Cortex of kidney (tissue), 1 donor: ENCODE measurements around the gene CDK5RAP2.
"Not testable (repeated sequence)": the region's sequence is repeated elsewhere in the genome, so short reads cannot be mapped to it uniquely, and the experiment has no call there.

Experiments used
- DNase-seq: peaks from one replicate; lab custom pipeline; 2025; lab: John Stamatoyannopoulos, UW

The CDK5RAP2 gene

GRCh38 chr9:120587328-120587727 is 7.4 kb upstream of the CDK5RAP2 start:
- no peak for DNase-seq

- DNase-seq: no peak
These were observed 4.0 kb upstream of the CDK5RAP2 start for GRCh38 chr9:120583958-120584369.

GRCh38 chr9:120579139-120580050 is 572 bp downstream of the CDK5RAP2 start:
- no peak for DNase-seq

- DNase-seq: no peak
These were observed 5.5 kb downstream of the CDK5RAP2 start for GRCh38 chr9:120574473-120574872.

DNA sequence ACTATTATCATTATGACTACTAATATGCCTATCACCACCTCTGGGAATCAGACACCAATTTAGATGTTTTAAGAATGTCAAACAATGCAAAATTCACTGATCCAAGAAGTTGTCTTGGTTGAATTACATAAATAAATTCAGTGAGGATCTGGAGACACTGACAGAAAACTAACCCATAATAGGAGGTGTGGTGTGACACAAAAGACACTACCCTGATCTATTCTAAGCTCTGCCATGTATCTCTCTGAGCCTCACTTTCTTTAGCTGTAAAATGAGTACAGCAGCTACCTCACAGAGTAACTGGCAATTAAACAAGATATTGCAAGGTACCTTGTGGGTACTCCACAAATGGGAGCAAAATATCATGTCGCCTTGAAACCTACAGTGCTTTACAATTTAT is 7.5 kb downstream of the CDK5RAP2 start:
- DNase-seq: no peak

GRCh38 chr9:120571443-120572257 is 8.3 kb downstream of the CDK5RAP2 start:
- DNase-seq: no peak

DNA sequence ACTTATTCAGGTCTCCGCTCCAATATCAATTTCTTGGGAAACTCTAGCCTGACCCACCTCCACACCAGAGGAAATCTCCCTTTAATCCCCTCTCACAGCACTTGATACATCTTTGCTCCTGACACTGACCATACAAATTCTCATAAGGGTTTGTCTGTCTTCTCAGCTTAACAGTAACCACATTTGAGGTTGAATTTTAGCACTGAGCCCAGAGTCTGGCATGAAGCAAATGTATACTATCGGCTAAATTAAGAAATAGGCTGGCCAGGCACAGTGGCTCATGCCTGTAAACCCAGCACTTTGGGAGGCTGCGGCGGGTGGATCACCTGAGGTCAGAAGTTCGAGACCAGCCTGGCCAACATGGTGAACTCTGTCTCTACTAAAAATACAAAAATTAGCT is 9.7 kb downstream of the CDK5RAP2 start:
- DNase-seq: no peak

- no peak for DNase-seq
These were observed 10.4 kb downstream of the CDK5RAP2 start for GRCh38 chr9:120569556-120569955.

GRCh38 chr9:120568816-120569215 is 11.2 kb downstream of the CDK5RAP2 start:
- no peak for DNase-seq

GRCh38 chr9:120567874-120568273 is 12.1 kb downstream of the CDK5RAP2 start:
- no peak for DNase-seq

- no peak for DNase-seq
These were observed 12.9 kb downstream of the CDK5RAP2 start for GRCh38 chr9:120567081-120567480.

GRCh38 chr9:120564589-120564988 is 15.4 kb downstream of the CDK5RAP2 start:
- no peak for DNase-seq

DNA sequence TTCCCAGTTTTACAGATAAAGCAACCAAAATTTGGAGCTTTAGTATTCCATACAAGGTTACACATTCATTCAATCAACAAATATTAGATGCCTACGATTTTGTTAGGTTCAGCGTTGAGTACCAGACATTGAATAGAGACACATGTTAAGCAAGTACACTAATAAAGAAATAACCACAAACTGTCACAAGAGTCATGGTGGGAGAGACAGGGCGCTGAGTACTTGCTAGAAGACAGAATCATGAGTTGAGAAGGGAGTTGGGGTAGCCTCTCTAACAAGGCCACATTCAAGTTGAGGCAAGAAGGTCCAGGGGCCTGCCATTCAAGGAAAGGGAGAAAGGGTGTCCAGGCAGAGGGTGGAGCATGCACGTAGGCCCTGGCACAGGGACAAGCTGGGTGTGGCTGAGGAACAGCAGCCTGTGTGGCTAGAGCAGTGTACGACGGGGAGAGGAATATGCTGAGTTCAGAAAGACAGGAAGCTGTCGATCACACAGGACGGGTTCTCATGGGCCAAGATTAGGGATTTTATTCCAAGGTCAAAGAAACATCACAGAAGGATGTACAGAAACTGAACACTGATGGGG is 17.0 kb downstream of the CDK5RAP2 start:
- DNase-seq: no peak

DNA sequence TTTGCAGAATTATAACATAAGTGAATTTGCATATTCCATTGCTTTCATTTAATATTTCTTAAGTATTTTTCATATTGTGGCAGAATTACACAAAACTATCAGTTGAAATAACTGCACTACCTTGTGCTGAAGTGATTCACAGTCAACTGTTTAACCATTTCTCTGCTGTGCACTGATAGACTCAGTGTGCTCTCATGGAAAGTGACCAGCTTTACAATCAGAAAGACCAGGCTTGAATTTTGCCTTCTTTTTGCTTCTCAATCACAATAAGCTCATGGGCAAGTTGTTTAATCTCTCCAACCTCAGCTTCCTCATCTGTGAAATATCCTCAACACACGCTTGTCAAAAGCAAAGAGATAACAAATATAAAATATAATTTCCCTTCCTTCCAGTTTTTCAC is 18.3 kb downstream of the CDK5RAP2 start:
- no peak for DNase-seq

GRCh38 chr9:120559546-120559945 is 20.4 kb downstream of the CDK5RAP2 start:
- no peak for DNase-seq

DNA sequence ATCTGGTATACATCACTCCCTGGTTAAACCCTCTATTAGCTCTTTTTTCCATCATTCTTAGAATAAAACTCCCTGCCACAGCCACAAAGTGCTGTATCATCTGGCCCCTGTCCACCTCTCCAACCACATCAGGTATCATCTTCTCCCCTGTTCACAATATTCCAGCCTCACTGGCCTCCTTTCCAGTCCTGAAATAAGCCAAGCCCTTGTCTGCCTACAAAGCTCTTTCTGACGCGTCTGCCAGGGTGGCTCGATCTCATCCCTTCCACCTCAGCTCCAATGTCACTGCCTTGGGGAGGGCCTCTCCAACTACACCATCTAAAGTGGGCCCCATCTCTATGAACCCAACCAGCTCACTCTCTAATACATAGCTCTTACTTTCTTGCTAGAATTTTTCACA is 21.5 kb downstream of the CDK5RAP2 start:
- DNase-seq: no peak

DNA sequence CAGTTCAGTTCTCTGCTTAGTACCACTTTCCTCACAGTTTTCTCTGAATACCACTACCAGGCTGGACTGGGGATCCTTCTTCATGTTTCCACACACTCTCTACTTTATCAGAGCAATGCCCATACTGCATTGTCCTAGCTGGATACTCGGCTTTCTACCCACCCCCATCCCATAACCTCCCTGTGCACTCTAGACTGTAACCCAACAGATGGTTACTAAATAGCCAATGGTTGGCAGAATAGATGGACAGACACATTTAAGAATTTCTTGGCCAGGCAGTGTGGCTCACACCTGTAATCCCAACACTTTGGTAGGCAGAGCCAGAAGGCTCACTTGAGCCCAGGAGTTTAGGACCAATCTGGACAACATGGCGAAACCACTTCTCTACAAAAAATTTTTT is 22.8 kb downstream of the CDK5RAP2 start:
- DNase-seq: no peak

GRCh38 chr9:120556775-120557174 is 23.2 kb downstream of the CDK5RAP2 start:
- DNase-seq: no peak

- DNase-seq: no peak
These were observed 24.1 kb downstream of the CDK5RAP2 start for GRCh38 chr9:120555839-120556238.

- DNase-seq: not testable (repeated sequence)
These were observed 27.7 kb downstream of the CDK5RAP2 start for GRCh38 chr9:120552210-120552704.

DNA sequence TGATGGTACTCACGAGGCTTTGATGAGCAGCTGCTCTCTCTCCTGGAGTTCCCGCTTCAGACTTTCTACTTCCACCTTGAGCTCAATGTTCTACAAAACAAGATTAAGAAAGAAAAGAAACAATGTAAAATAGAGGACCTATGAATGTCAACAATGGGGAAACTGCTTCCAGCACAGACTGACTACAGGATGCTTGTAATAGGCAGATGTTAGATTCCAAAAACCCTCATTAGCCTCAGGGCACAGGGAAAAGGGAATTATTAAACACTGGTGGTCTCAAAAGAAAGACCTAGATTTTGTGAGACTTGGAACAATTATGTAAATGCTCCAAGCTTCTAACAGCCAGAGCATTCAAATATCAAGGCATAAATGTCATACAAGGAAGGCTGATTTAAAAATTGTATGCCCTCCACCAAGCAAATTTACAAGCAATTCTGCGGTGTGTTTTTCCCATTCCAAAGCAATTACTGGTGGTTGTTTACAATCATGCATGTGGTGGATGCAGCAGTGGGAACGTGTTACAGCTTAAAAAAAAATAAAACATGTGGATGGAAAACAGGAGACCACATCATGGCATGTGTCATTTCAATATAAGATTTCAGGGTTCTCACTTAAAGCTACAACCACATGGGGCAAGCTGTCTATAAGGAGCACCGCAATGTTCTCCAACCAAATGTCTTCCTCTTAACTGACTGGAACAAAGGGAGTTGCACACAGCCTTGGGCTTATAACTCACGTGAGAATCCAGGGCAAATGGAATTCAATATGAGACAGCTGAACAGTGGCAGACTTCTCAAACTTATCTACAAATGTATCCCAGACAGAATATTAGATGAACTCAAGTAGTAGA is 34.0 kb downstream of the CDK5RAP2 start:
- DNase-seq: no peak

- DNase-seq: no peak
These were observed 35.5 kb downstream of the CDK5RAP2 start for GRCh38 chr9:120544441-120544840.
